Prostate gland (tissue), 2 donors: ENCODE results near the gene ZNF768.

Experiments used
- CTCF ChIP-seq, 4 experiments: fragments of 200-600 bp in 2 of 4; fragments of 450-650 bp in 2 of 4; sonication (generic) in 2 of 4; IDR thresholded peaks; 1 replicate in 3 of 4; 2 replicates in 1 of 4; pipeline ENCODE4 v1.5.1; 2016 to 2019; ENCODE audit warnings: antibody characterized with exemption in 4 of 4, mild to moderate bottlenecking in 2 of 4, moderate library complexity in 2 of 4
- POLR2A ChIP-seq: fragments of 450-650 bp; IDR thresholded peaks from one replicate; pipeline ENCODE4 v1.6.1; 2016; ENCODE audit warnings: antibody characterized with exemption, mild to moderate bottlenecking
- POLR2AphosphoS5 ChIP-seq: sonication (generic); formaldehyde crosslinking; IDR thresholded peaks from one replicate; pipeline ENCODE4 v1.6.1; 2017; ENCODE audit warnings: antibody characterized with exemption

DNA sequence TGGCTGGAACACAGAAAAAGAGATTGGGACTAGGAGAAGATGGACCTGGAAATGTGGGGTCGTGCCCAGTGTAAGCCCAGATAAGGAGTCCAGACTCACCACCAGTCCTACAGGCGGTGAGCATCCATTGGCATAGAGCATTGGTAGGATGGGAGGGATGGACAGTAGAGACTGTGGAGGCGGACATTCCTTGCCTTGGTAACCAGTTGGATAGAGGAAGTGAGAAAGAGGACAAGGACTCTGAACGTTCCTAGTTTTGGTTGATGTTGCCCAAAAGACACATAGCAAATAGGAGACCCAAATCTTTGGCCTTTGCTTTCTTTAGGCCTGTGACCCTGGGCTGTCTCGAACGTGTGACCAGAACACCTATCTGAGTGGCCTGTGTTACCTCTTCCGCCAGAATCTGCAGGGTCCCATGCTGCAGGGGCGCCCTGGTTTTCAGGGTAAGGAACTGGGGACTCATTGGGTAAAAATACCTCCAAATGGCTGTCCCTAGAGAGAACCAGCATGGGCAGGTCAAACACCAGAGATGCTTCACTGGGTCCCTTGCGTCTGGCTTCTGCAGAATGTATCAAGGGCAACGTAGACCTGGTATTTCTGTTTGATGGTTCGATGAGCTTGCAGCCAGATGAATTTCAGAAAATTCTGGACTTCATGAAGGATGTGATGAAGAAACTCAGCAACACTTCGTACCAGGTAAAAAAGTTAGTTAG is 47.4 kb downstream of the ZNF768 start:
- TF ChIP-seq POLR2A = no peak
- no peak for TF ChIP-seq CTCF (IDR thresholded peaks at IDR 0.05)
- no peak for TF ChIP-seq POLR2AphosphoS5
